Thyroid gland (tissue), 4 donors: Measurements from ENCODE around the gene ZNF821.

ENCODE experiments used
- CTCF ChIP-seq, 6 experiments: fragments of 200-600 bp in 3 of 6; fragments of 450-650 bp in 3 of 6; sonication (generic) in 3 of 6; IDR thresholded peaks; one replicate each; pipeline ENCODE4 v1.5.1; 2016 to 2019; ENCODE audit warnings: antibody characterized with exemption in 6 of 6, mild to moderate bottlenecking in 2 of 6, inconsistent platforms in 1 of 6, moderate library complexity in 1 of 6
- POLR2A ChIP-seq, 2 donors: fragments of 450-650 bp; IDR thresholded peaks; one replicate each; pipeline ENCODE4 v1.6.1; 2017; ENCODE audit warnings: antibody characterized with exemption in 2 of 2, mild to moderate bottlenecking in 2 of 2, moderate library complexity in 1 of 2

GRCh38 chr16:71889147-71889546 is 5.2 kb upstream of the ZNF821 start:
- TF ChIP-seq CTCF (IDR thresholded peaks at IDR 0.05) (no peak), POLR2A (IDR thresholded peaks at IDR 0.05) (no peak)
